GM23338 (cell line): ENCODE measurements around the gene MRPL1. TPM values are rescaled to one million over a fixed set of nuclear protein-coding genes. Genes with fewer than 3 reads are reported as not detected.

Source experiments
- ATAC-seq: fragments of 200-7000 bp; cut with Tn5 transposase; 3 replicates; pipeline ENCODE4 v1.9.1; 2020
- DNase-seq: peaks from one replicate; pipeline ENCODE4 v3.0.0-alpha.2; 2015; ENCODE audit warnings: low spot score
- H2AFZ ChIP-seq: fragments of 200-600 bp; sonication (generic); 2 replicates; pipeline ENCODE4 v1.8.0; 2016; ENCODE audit warnings: antibody characterized with exemption, mild to moderate bottlenecking, moderate library complexity
- H3F3A ChIP-seq: fragments of 200-600 bp; sonication (generic); replicated peaks from 2 replicates; pipeline ENCODE4 v1.8.0; 2017; ENCODE audit warnings: antibody characterized with exemption, mixed run types, low read depth
- H3K27ac ChIP-seq: fragments of 200-600 bp; sonication (generic); 2 replicates; pipeline ENCODE4 v1.6.1; 2016; ENCODE audit warnings: low read depth
- H3K27me3 ChIP-seq: fragments of 200-600 bp; sonication (generic); 2 replicates; pipeline ENCODE4 v1.8.0; 2016; ENCODE audit warnings: mild to moderate bottlenecking, mixed run types, moderate library complexity; ENCODE audit not compliant: insufficient read depth
- H3K36me3 ChIP-seq: fragments of 200-600 bp; sonication (generic); 2 replicates; pipeline ENCODE4 v1.8.0; 2016; ENCODE audit warnings: mild to moderate bottlenecking; ENCODE audit not compliant: insufficient read depth
- H3K4me1 ChIP-seq: fragments of 200-600 bp; sonication (generic); 2 replicates; pipeline ENCODE4 v1.8.0; 2016; ENCODE audit warnings: mild to moderate bottlenecking, moderate library complexity; ENCODE audit not compliant: insufficient read depth
- H3K4me2 ChIP-seq: fragments of 200-600 bp; sonication (generic); 2 replicates; pipeline ENCODE4 v1.7.1; 2017; ENCODE audit warnings: mixed run types
- H3K4me3 ChIP-seq: fragments of 200-600 bp; sonication (generic); 2 replicates; pipeline ENCODE4 v1.6.1; 2016; ENCODE audit warnings: mixed run types
- H3K79me2 ChIP-seq: fragments of 200-600 bp; sonication (generic); replicated peaks from 2 replicates; pipeline ENCODE4 v1.8.0; 2017; ENCODE audit warnings: mild to moderate bottlenecking; ENCODE audit not compliant: insufficient read depth
- H3K9me2 ChIP-seq: fragments of 200-600 bp; sonication (generic); 2 replicates; pipeline ENCODE4 v1.8.0; 2017; ENCODE audit not compliant: insufficient read depth
- H4K20me1 ChIP-seq: fragments of 200-600 bp; sonication (generic); replicated peaks from 2 replicates; pipeline ENCODE4 v1.8.0; 2017; ENCODE audit warnings: mild to moderate bottlenecking; ENCODE audit not compliant: insufficient read depth
- H3K27ac Mint-ChIP-seq: 2 replicates; pipeline ENCODE4 v1.8.0; 2020; ENCODE audit warnings: inconsistent platforms, mild to moderate bottlenecking, moderate library complexity, mixed read lengths
- H3K27me3 Mint-ChIP-seq: 3 replicates; pipeline ENCODE4 v1.8.0; 2022; ENCODE audit warnings: low read depth, mild to moderate bottlenecking, moderate library complexity, mixed read lengths, inconsistent platforms; ENCODE audit not compliant: insufficient read depth, poor library complexity
- H3K36me3 Mint-ChIP-seq: 3 replicates; pipeline ENCODE4 v1.8.0; 2021; ENCODE audit warnings: low read depth, mild to moderate bottlenecking, inconsistent platforms, moderate library complexity, mixed read lengths
- H3K4me1 Mint-ChIP-seq: 3 replicates; pipeline ENCODE4 v1.8.0; 2020; ENCODE audit warnings: mild to moderate bottlenecking, inconsistent platforms, mixed read lengths
- H3K4me3 Mint-ChIP-seq: 3 replicates; pipeline ENCODE4 v1.8.0; 2021; ENCODE audit warnings: moderate library complexity, mild to moderate bottlenecking, inconsistent platforms, mixed read lengths
- H3K9me3 Mint-ChIP-seq: 3 replicates; pipeline ENCODE4 v1.8.0; 2020; ENCODE audit warnings: moderate library complexity, mild to moderate bottlenecking, inconsistent platforms, mixed read lengths
- CREB1 ChIP-seq: fragments of 250-450 bp; sonication (Bioruptor Pico); IDR thresholded peaks from 2 replicates; pipeline ENCODE4 v1.5.0; 2020; ENCODE audit warnings: low read depth, mild to moderate bottlenecking, moderate library complexity
- EZH2 ChIP-seq: fragments of 200-600 bp; sonication (generic); IDR thresholded peaks from one replicate; pipeline ENCODE4 v1.8.0; 2017; ENCODE audit warnings: antibody characterized with exemption, mild to moderate bottlenecking, low read depth; ENCODE audit not compliant: unreplicated experiment
- EZH2phosphoT487 ChIP-seq: fragments of 200-600 bp; sonication (generic); IDR thresholded peaks from one replicate; pipeline ENCODE4 v1.8.1; 2018; ENCODE audit warnings: antibody characterized with exemption; ENCODE audit not compliant: unreplicated experiment
- NANOG ChIP-seq: IDR thresholded peaks from 2 replicates; pipeline ENCODE4 v1.6.1; 2016; ENCODE audit warnings: antibody characterized with exemption, borderline replicate concordance
- REST ChIP-seq: IDR thresholded peaks from one replicate; pipeline ENCODE4 v1.6.1; 2018; ENCODE audit warnings: antibody characterized with exemption; ENCODE audit not compliant: unreplicated experiment
- ZNF114 ChIP-seq: fragments of 250-450 bp; sonication (Bioruptor Pico); IDR thresholded peaks from 2 replicates; pipeline ENCODE4 v1.5.0; 2020; ENCODE audit warnings: mild to moderate bottlenecking, moderate library complexity
- ZNF331 ChIP-seq: fragments of 250-450 bp; sonication (Bioruptor Pico); IDR thresholded peaks from 2 replicates; pipeline ENCODE4 v1.5.0; 2020; ENCODE audit warnings: low read depth, mild to moderate bottlenecking, moderate library complexity
- polyA plus RNA-seq: library from polyadenylated mRNA; unstranded; fragments of >200 nt; fragmentation: Nextera tagmentation; extraction: Ambion mirVana; gene quantifications from 2 replicates; pipeline ENCODE4 v1.2.1, GENCODE V29; 2016
- total RNA-seq: library from RNA; depleted of rRNA; stranded (reverse); fragments of >200 nt; shearing (Covaris generic); gene quantifications from 2 replicates; pipeline ENCODE4 v1.2.3, GENCODE V29; 2014
- TF ChIP-seq, protein P1 (sequence below): fragments of 250-450 bp; sonication (Bioruptor Pico); IDR thresholded peaks from 2 replicates; pipeline ENCODE4 v1.5.0; 2020; ENCODE audit warnings: mild to moderate bottlenecking, moderate library complexity
- TF ChIP-seq, protein P2 (sequence below): IDR thresholded peaks from 2 replicates; pipeline ENCODE4 v1.6.1; 2016; ENCODE audit warnings: antibody characterized with exemption

Gene MRPL1
- total and polyA plus RNA-seq, 2 experiments from 2014 or later = 29.2 to 46.5 TPM

GRCh38 chr4:77845400-77845799 is 17.2 kb upstream of the MRPL1 start (continued):
- TF ChIP-seq, protein P1, sequence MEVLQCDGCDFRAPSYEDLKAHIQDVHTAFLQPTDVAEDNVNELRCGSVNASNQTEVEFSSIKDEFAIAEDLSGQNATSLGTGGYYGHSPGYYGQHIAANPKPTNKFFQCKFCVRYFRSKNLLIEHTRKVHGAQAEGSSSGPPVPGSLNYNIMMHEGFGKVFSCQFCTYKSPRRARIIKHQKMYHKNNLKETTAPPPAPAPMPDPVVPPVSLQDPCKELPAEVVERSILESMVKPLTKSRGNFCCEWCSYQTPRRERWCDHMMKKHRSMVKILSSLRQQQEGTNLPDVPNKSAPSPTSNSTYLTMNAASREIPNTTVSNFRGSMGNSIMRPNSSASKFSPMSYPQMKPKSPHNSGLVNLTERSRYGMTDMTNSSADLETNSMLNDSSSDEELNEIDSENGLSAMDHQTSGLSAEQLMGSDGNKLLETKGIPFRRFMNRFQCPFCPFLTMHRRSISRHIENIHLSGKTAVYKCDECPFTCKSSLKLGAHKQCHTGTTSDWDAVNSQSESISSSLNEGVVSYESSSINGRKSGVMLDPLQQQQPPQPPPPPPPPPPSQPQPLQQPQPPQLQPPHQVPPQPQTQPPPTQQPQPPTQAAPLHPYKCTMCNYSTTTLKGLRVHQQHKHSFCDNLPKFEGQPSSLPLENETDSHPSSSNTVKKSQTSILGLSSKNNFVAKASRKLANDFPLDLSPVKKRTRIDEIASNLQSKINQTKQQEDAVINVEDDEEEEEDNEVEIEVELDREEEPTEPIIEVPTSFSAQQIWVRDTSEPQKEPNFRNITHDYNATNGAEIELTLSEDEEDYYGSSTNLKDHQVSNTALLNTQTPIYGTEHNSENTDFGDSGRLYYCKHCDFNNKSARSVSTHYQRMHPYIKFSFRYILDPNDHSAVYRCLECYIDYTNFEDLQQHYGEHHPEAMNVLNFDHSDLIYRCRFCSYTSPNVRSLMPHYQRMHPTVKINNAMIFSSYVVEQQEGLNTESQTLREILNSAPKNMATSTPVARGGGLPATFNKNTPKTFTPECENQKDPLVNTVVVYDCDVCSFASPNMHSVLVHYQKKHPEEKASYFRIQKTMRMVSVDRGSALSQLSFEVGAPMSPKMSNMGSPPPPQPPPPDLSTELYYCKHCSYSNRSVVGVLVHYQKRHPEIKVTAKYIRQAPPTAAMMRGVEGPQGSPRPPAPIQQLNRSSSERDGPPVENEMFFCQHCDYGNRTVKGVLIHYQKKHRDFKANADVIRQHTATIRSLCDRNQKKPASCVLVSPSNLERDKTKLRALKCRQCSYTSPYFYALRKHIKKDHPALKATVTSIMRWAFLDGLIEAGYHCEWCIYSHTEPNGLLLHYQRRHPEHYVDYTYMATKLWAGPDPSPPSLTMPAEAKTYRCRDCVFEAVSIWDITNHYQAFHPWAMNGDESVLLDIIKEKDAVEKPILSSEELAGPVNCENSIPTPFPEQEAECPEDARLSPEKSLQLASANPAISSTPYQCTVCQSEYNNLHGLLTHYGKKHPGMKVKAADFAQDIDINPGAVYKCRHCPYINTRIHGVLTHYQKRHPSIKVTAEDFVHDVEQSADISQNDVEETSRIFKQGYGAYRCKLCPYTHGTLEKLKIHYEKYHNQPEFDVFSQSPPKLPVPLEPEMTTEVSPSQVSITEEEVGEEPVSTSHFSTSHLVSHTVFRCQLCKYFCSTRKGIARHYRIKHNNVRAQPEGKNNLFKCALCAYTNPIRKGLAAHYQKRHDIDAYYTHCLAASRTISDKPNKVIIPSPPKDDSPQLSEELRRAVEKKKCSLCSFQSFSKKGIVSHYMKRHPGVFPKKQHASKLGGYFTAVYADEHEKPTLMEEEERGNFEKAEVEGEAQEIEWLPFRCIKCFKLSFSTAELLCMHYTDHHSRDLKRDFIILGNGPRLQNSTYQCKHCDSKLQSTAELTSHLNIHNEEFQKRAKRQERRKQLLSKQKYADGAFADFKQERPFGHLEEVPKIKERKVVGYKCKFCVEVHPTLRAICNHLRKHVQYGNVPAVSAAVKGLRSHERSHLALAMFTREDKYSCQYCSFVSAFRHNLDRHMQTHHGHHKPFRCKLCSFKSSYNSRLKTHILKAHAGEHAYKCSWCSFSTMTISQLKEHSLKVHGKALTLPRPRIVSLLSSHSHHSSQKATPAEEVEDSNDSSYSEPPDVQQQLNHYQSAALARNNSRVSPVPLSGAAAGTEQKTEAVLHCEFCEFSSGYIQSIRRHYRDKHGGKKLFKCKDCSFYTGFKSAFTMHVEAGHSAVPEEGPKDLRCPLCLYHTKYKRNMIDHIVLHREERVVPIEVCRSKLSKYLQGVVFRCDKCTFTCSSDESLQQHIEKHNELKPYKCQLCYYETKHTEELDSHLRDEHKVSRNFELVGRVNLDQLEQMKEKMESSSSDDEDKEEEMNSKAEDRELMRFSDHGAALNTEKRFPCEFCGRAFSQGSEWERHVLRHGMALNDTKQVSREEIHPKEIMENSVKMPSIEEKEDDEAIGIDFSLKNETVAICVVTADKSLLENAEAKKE (CRISPR knock-in tag) = no peak
- no peak for TF ChIP-seq ZNF331 (CRISPR knock-in tag)
- no peak for TF ChIP-seq ZNF114 (CRISPR knock-in tag)
- TF ChIP-seq CREB1 (CRISPR knock-in tag) = no peak
- TF ChIP-seq REST = no peak
- no peak for TF ChIP-seq EZH2phosphoT487

DNA sequence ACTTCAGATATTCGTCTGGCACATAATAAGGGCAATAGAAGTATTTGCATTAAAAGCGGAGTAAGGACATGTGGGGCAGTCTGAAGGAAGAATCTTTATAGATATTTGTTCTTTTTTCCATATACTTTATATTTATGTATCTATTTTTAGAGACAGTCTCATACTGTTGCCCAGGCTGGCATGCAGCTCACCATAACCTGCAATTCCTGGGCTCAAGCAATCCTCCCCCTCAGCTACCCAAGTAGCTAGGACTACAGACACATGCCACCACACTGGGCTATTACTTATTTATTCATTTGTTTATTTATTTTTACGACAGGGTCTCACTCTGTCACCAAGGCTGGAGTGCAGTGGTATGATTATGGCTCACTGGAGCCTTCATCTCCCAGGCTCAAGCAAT is 16.7 kb upstream of the MRPL1 start:
- no peaks in the 10 kb centered on the region for H3K36me3 Mint-ChIP-seq
- Histone ChIP-seq H3K27ac (no peak overlapping the region), H3K36me3 (no peaks in the 10 kb centered on the region), H2AFZ (no peak overlapping the region), H3K9me2 (no peaks in the 10 kb centered on the region), H3K4me3 (no peak overlapping the region), H3K27me3 (no peaks in the 10 kb centered on the region), H3K4me1 (peaks cover 7% of the 10 kb centered on the region), H3K79me2 (no peaks in the 10 kb centered on the region), H3K4me2 (no peak overlapping the region), H3F3A (no peaks in the 10 kb centered on the region), H4K20me1 (no peaks in the 10 kb centered on the region)
- no peak overlapping the region for H3K27ac Mint-ChIP-seq
- DNase-seq (no peak), ATAC-seq (no peak)
- peaks cover 11% of the 10 kb centered on the region; the same call in 2 of the 3 replicates for H3K4me1 Mint-ChIP-seq
- H3K4me3 Mint-ChIP-seq = no peak overlapping the region
- TF ChIP-seq ZNF331 (CRISPR knock-in tag) (no peak), NANOG (no peak), EZH2 (no peak), EZH2phosphoT487 (no peak)
- TF ChIP-seq, protein P2, sequence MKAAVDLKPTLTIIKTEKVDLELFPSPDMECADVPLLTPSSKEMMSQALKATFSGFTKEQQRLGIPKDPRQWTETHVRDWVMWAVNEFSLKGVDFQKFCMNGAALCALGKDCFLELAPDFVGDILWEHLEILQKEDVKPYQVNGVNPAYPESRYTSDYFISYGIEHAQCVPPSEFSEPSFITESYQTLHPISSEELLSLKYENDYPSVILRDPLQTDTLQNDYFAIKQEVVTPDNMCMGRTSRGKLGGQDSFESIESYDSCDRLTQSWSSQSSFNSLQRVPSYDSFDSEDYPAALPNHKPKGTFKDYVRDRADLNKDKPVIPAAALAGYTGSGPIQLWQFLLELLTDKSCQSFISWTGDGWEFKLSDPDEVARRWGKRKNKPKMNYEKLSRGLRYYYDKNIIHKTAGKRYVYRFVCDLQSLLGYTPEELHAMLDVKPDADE = no peak
- peaks cover 1% of the 10 kb centered on the region for H3K27me3 Mint-ChIP-seq
- no peaks in the 10 kb centered on the region for H3K9me3 Mint-ChIP-seq
